ENCODE data around the gene OFD1.
A peak's percentile ranks its signal among the peaks of the same experiment; 100 is the strongest.

The OFD1 gene, protein sequence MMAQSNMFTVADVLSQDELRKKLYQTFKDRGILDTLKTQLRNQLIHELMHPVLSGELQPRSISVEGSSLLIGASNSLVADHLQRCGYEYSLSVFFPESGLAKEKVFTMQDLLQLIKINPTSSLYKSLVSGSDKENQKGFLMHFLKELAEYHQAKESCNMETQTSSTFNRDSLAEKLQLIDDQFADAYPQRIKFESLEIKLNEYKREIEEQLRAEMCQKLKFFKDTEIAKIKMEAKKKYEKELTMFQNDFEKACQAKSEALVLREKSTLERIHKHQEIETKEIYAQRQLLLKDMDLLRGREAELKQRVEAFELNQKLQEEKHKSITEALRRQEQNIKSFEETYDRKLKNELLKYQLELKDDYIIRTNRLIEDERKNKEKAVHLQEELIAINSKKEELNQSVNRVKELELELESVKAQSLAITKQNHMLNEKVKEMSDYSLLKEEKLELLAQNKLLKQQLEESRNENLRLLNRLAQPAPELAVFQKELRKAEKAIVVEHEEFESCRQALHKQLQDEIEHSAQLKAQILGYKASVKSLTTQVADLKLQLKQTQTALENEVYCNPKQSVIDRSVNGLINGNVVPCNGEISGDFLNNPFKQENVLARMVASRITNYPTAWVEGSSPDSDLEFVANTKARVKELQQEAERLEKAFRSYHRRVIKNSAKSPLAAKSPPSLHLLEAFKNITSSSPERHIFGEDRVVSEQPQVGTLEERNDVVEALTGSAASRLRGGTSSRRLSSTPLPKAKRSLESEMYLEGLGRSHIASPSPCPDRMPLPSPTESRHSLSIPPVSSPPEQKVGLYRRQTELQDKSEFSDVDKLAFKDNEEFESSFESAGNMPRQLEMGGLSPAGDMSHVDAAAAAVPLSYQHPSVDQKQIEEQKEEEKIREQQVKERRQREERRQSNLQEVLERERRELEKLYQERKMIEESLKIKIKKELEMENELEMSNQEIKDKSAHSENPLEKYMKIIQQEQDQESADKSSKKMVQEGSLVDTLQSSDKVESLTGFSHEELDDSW

GRCh38 chrX:13734278-13735172, at the start of gene OFD1, which contains the start of gene TRAPPC2:
OFD1 (plus strand) TSS chrX:13734748; CDS start chrX:13735072, 324 bp downstream.
TRAPPC2 (minus strand) TSS chrX:13734620; CDS start chrX:13719963, 14,657 bp downstream.
- no peaks in the 10 kb centered on the region for H3K27me3 ChIP-seq (ENCODE audit: control insufficient read depth in 2 of 2, insufficient read depth in 2 of 2, low read length in 2 of 2)
- no peaks in the 10 kb centered on the region for H3K9me3 ChIP-seq (ENCODE audit: control insufficient read depth in 2 of 2, low read length in 2 of 2)
- peaks cover 0 to 6% of the 10 kb centered on the region in 2 donors for H3K36me3 ChIP-seq (ENCODE audit: control insufficient read depth in 2 of 2, insufficient read depth in 2 of 2, low read length in 2 of 2)
- H3K4me1 ChIP-seq (ENCODE audit: control insufficient read depth in 2 of 2, insufficient read depth in 2 of 2, low read length in 2 of 2) = peaks cover 0 to 22% of the 10 kb centered on the region in 2 donors
- peak within 1 kb of the TSS; percentile 95 to 96 for H3K27ac ChIP-seq (ENCODE audit: low read depth in 2 of 2, low read length in 2 of 2)
- H3K4me3 ChIP-seq (ENCODE audit: low read length in 2 of 2) = peak within 1 kb of the TSS; percentile 83 to 90
- peak within 1 kb of the TSS; percentile 72 to 86 for H3K9ac ChIP-seq (ENCODE audit: low read depth in 1 of 2, low read length in 2 of 2)

- Histone ChIP-seq H3K27ac (ENCODE audit: low read depth in 2 of 2, low read length in 2 of 2) (no peak overlapping the region), H3K4me3 (ENCODE audit: low read length in 2 of 2) (no peak overlapping the region), H3K4me1 (ENCODE audit: control insufficient read depth in 2 of 2, insufficient read depth in 2 of 2, low read length in 2 of 2) (peaks cover 0 to 4% of the 10 kb centered on the region in 2 donors), H3K9ac (ENCODE audit: low read depth in 1 of 2, low read length in 2 of 2) (no peak overlapping the region), H3K9me3 (ENCODE audit: control insufficient read depth in 2 of 2, low read length in 2 of 2) (no peaks in the 10 kb centered on the region), H3K27me3 (ENCODE audit: control insufficient read depth in 2 of 2, insufficient read depth in 2 of 2, low read length in 2 of 2) (peaks cover 2% of the 10 kb centered on the region in 2 donors), H3K36me3 (ENCODE audit: control insufficient read depth in 2 of 2, insufficient read depth in 2 of 2, low read length in 2 of 2) (no peaks in the 10 kb centered on the region)
Observed at GRCh38 chrX:13685126-13685763, 49.3 kb upstream of the OFD1 start.

DNA sequence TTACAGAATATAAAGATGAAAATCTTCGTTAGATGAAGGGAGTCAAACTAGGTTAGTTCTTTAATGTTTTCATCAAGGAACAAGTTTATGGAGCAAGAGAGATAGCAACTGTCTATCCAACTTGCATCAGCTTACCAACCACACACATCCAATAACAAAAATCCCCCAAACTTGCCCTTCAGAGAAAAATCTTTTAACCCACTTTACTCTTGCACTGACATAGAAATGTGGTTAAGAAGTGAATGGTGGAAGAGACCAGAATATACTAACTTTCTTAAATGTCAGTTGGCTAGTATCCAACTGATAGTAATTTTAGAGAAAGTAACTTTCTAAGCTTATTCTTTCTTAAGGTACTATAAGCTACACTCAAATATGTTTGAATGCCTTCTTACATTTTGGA, 47.3 kb upstream of the OFD1 start:
- Histone ChIP-seq H3K4me1 (ENCODE audit: control insufficient read depth in 2 of 2, insufficient read depth in 2 of 2, low read length in 2 of 2) (peaks cover 0 to 6% of the 10 kb centered on the region in 2 donors), H3K9ac (ENCODE audit: low read depth in 1 of 2, low read length in 2 of 2) (no peak overlapping the region), H3K36me3 (ENCODE audit: control insufficient read depth in 2 of 2, insufficient read depth in 2 of 2, low read length in 2 of 2) (no peaks in the 10 kb centered on the region), H3K27me3 (ENCODE audit: control insufficient read depth in 2 of 2, insufficient read depth in 2 of 2, low read length in 2 of 2) (peaks cover 4 to 7% of the 10 kb centered on the region in 2 donors), H3K27ac (ENCODE audit: low read depth in 2 of 2, low read length in 2 of 2) (no peak overlapping the region), H3K9me3 (ENCODE audit: control insufficient read depth in 2 of 2, low read length in 2 of 2) (no peaks in the 10 kb centered on the region), H3K4me3 (ENCODE audit: low read length in 2 of 2) (no peak overlapping the region)

GRCh38 chrX:13688384-13688957, 46.1 kb upstream of the OFD1 start:
- Histone ChIP-seq H3K27me3 (ENCODE audit: control insufficient read depth in 2 of 2, insufficient read depth in 2 of 2, low read length in 2 of 2) (peaks cover 4 to 7% of the 10 kb centered on the region in 2 donors), H3K27ac (ENCODE audit: low read depth in 2 of 2, low read length in 2 of 2) (peak overlapping the region; percentile 87 to 93), H3K4me1 (ENCODE audit: control insufficient read depth in 2 of 2, insufficient read depth in 2 of 2, low read length in 2 of 2) (peaks cover 0 to 14% of the 10 kb centered on the region in 2 donors), H3K36me3 (ENCODE audit: control insufficient read depth in 2 of 2, insufficient read depth in 2 of 2, low read length in 2 of 2) (no peaks in the 10 kb centered on the region), H3K4me3 (ENCODE audit: low read length in 2 of 2) (peak overlapping the region; percentile 66 to 77), H3K9ac (ENCODE audit: low read depth in 1 of 2, low read length in 2 of 2) (peak overlapping the region; percentile 29 to 88), H3K9me3 (ENCODE audit: control insufficient read depth in 2 of 2, low read length in 2 of 2) (no peaks in the 10 kb centered on the region)

DNA sequence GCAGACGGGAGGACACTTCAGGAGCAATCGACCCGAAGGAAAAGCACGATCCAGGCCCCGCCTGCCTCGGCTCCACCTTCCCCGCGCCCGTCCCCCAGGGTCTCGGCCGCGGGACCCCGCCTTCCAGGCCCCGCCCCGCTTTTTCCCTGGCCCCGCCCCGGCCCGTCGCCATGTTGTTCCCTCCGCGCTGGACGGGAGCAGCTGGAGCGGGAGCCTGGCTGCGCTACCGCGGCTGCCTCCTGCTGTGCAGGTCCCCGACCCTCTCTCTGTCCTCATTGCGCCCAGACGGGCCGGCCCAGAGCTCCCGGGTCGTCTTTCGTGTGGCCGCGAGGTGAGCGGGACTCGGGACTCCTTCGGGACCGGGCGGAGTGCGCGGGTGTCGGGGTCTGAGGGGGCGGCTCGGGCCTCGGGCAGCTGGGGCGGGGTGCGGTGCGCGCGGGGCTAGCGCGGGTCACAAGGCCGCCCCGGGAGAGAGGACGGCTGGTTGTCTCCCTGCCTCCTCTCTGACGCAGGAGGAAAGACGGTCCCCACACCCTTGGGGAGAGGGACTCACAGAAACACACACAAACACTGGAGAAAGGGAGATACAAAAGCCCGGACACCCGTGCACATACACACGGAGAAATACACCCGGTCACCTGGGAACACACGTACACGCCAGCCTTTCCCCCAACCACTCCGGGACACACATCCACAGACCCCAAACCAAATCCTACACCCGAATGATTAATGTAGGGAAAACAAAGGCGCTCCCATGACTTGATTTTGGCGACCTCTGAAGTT, 45.4 kb upstream of the OFD1 start, which contains the start of gene RAB9A:
RAB9A (plus strand) TSS at position 171 of the 783 bp plus-strand sequence. CDS start 19,619 bp downstream, outside the sequence.
- Histone ChIP-seq H3K4me1 (ENCODE audit: control insufficient read depth in 2 of 2, insufficient read depth in 2 of 2, low read length in 2 of 2) (peaks cover 0 to 15% of the 10 kb centered on the region in 2 donors), H3K9me3 (ENCODE audit: control insufficient read depth in 2 of 2, low read length in 2 of 2) (no peaks in the 10 kb centered on the region), H3K27ac (ENCODE audit: low read depth in 2 of 2, low read length in 2 of 2) (peak within 1 kb of the TSS; percentile 87 to 93), H3K9ac (ENCODE audit: low read depth in 1 of 2, low read length in 2 of 2) (peak within 1 kb of the TSS; percentile 84 to 88), H3K27me3 (ENCODE audit: control insufficient read depth in 2 of 2, insufficient read depth in 2 of 2, low read length in 2 of 2) (peaks cover 4 to 8% of the 10 kb centered on the region in 2 donors), H3K36me3 (ENCODE audit: control insufficient read depth in 2 of 2, insufficient read depth in 2 of 2, low read length in 2 of 2) (no peaks in the 10 kb centered on the region), H3K4me3 (ENCODE audit: low read length in 2 of 2) (peak within 1 kb of the TSS; percentile 66 to 77)

DNA sequence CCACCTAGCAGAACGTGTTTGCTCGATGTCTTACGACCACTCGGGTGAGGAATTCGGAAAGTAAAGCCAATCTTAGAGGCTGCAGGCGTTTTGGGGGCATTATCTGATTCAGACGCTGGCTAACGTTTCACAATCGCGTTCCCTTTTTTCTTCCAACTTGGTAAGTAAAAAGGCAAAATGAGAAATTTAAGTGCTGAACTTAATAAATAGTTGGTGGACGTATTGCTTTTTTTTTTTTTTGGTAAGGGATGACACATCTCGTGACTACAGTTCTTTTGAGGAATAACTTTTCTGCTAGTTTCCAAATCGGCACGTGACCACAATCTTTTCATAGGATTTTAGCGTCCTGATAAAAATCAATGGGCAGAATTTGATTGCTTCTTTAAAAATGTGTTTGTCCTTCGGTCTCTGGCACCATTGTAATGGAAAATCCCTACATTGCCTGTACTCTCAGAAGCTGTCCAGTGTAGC, 44.8 kb upstream of the OFD1 start:
- Histone ChIP-seq H3K36me3 (ENCODE audit: control insufficient read depth in 2 of 2, insufficient read depth in 2 of 2, low read length in 2 of 2) (no peaks in the 10 kb centered on the region), H3K4me1 (ENCODE audit: control insufficient read depth in 2 of 2, insufficient read depth in 2 of 2, low read length in 2 of 2) (peaks cover 6 to 19% of the 10 kb centered on the region in 2 donors), H3K9me3 (ENCODE audit: control insufficient read depth in 2 of 2, low read length in 2 of 2) (no peaks in the 10 kb centered on the region), H3K27ac (ENCODE audit: low read depth in 2 of 2, low read length in 2 of 2) (peak overlapping the region; percentile 87 to 93), H3K4me3 (ENCODE audit: low read length in 2 of 2) (peak overlapping the region; percentile 66 to 77), H3K27me3 (ENCODE audit: control insufficient read depth in 2 of 2, insufficient read depth in 2 of 2, low read length in 2 of 2) (peaks cover 4 to 13% of the 10 kb centered on the region in 2 donors), H3K9ac (ENCODE audit: low read depth in 1 of 2, low read length in 2 of 2) (peak overlapping the region; percentile 84 to 88)

- Histone ChIP-seq H3K4me1 (ENCODE audit: control insufficient read depth in 2 of 2, insufficient read depth in 2 of 2, low read length in 2 of 2) (peaks cover 9 to 19% of the 10 kb centered on the region in 2 donors), H3K9me3 (ENCODE audit: control insufficient read depth in 2 of 2, low read length in 2 of 2) (no peaks in the 10 kb centered on the region), H3K9ac (ENCODE audit: low read depth in 1 of 2, low read length in 2 of 2) (no peak overlapping the region), H3K27me3 (ENCODE audit: control insufficient read depth in 2 of 2, insufficient read depth in 2 of 2, low read length in 2 of 2) (peaks cover 4 to 21% of the 10 kb centered on the region in 2 donors), H3K27ac (ENCODE audit: low read depth in 2 of 2, low read length in 2 of 2) (no peak overlapping the region), H3K36me3 (ENCODE audit: control insufficient read depth in 2 of 2, insufficient read depth in 2 of 2, low read length in 2 of 2) (no peaks in the 10 kb centered on the region), H3K4me3 (ENCODE audit: low read length in 2 of 2) (peak overlapping the region in 1 of 2 donors; percentile 77)
Observed at GRCh38 chrX:13690836-13691235, 43.7 kb upstream of the OFD1 start.

- Histone ChIP-seq H3K9ac (ENCODE audit: low read depth in 1 of 2, low read length in 2 of 2) (no peak overlapping the region), H3K27me3 (ENCODE audit: control insufficient read depth in 2 of 2, insufficient read depth in 2 of 2, low read length in 2 of 2) (peaks cover 4 to 21% of the 10 kb centered on the region in 2 donors), H3K27ac (ENCODE audit: low read depth in 2 of 2, low read length in 2 of 2) (no peak overlapping the region), H3K4me1 (ENCODE audit: control insufficient read depth in 2 of 2, insufficient read depth in 2 of 2, low read length in 2 of 2) (peaks cover 10 to 19% of the 10 kb centered on the region in 2 donors), H3K36me3 (ENCODE audit: control insufficient read depth in 2 of 2, insufficient read depth in 2 of 2, low read length in 2 of 2) (no peaks in the 10 kb centered on the region), H3K9me3 (ENCODE audit: control insufficient read depth in 2 of 2, low read length in 2 of 2) (no peaks in the 10 kb centered on the region), H3K4me3 (ENCODE audit: low read length in 2 of 2) (no peak overlapping the region)
Observed at GRCh38 chrX:13691841-13692371, 42.6 kb upstream of the OFD1 start.

Measured in mucosa of rectum (tissue), 2 donors.